HAP-1 (cell line): Measurements from ENCODE around the gene TPM3.
"Not testable (repeated sequence)": the region's sequence is repeated elsewhere in the genome, so short reads cannot be mapped to it uniquely, and the experiment has no call there.

Experiments used
- DNase-seq, 2 experiments: peaks; one replicate each; pipeline ENCODE4 v3.0.0-alpha.2; 2016 to 2020; ENCODE audit warnings: low spot score in 2 of 2
- H3K27me3 ChIP-seq: fragments of 250-450 bp; sonication (Bioruptor Pico); 2 replicates; pipeline ENCODE4 v1.5.1; 2020; ENCODE audit warnings: low read depth, mild to moderate bottlenecking, moderate library complexity
- H3K36me3 ChIP-seq: fragments of 250-450 bp; sonication (Bioruptor Pico); replicated peaks from 2 replicates; pipeline ENCODE4 v1.5.1; 2020; ENCODE audit warnings: mild to moderate bottlenecking
- H3K4me1 ChIP-seq: fragments of 250-450 bp; sonication (Bioruptor Pico); 2 replicates; pipeline ENCODE4 v1.5.1; 2020; ENCODE audit warnings: mild to moderate bottlenecking
- H3K4me3 ChIP-seq: fragments of 250-450 bp; sonication (Bioruptor Pico); 2 replicates; pipeline ENCODE4 v1.5.1; 2020; ENCODE audit warnings: mild to moderate bottlenecking, moderate library complexity
- H3K9me3 ChIP-seq: fragments of 250-450 bp; sonication (Bioruptor Pico); 2 replicates; pipeline ENCODE4 v1.5.1; 2020; ENCODE audit warnings: mild to moderate bottlenecking, moderate library complexity
- in situ Hi-C: fragments of 300-500 bp; cut with MboI; formaldehyde crosslinking; loops from 3 replicates; pipeline ENCODE4 v1.14.3; 2020; ENCODE audit warnings: low sequenced_read_pairs, inconsistent platforms, mixed read lengths

TPM3 gene

DNA sequence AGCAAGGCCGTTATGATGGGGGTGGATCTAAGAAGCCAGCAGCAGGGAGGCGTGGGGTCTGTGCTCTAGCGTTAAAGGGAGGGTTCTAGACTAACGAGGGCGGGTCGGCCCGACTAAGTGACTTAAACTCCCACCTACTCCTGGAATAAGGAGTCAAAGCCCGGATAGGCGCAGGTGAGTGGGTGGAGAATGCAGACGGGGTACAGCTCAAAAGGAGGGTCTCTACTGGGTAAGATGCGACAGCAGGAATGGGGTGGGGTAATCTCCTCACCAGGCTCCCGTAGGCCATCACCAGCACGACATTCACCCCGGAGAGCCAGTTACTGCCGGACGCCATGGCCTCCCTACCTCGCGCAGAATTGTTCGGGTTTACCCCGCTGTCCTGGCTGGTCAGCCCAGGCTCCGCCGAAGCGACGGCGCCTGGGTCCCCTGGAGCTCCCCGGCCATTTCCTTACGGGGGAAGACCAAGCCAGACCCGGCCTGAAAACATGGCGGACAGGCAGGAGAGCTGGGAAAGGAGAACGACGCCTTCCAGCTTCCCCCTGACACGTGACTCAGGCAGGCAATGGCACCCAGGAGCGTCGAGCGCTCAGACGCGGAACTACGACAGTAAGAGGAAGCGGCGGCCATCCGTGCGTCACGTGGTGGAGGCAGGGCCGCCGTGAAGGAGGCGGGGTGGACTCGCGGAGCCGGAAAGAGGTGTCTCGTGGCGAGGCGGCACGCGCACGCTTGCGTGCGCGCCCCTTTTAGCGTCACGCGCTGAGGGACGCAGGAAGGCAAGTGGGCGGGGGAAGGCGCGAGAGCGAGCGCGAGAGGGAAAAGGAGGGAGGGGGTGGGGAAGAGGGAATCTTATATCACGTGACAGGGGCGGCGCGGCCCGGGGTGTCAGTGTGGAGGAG, 28.4 kb upstream of the TPM3 start, which contains the start of gene UBAP2L:
Gene UBAP2L (plus strand): TSS at position 885 of the 899 bp plus-strand sequence. CDS start 4,169 bp downstream, outside the sequence.
- Histone ChIP-seq H3K27me3 (no peaks in the 10 kb centered on the region), H3K36me3 (peaks cover 35% of the 10 kb centered on the region), H3K4me3 (peak within 1 kb of the TSS; percentile 85), H3K9me3 (no peaks in the 10 kb centered on the region), H3K4me1 (peaks cover 15% of the 10 kb centered on the region)
- in situ Hi-C loops = no loop called here
- peak; percentile 98 to 99 for DNase-seq

- Histone ChIP-seq H3K36me3 (peaks cover 30% of the 10 kb centered on the region), H3K9me3 (no peaks in the 10 kb centered on the region), H3K4me1 (peaks cover 15% of the 10 kb centered on the region), H3K27me3 (no peaks in the 10 kb centered on the region), H3K4me3 (peak overlapping the region; percentile 85)
- DNase-seq = no peak
- in situ Hi-C loops = no loop called here
These were observed 27.6 kb upstream of the TPM3 start for GRCh38 chr1:154219541-154219940.

GRCh38 chr1:154218545-154218944, 26.6 kb upstream of the TPM3 start:
- in situ Hi-C loops = no loop called here
- H3K36me3 ChIP-seq = peaks cover 39% of the 10 kb centered on the region
- H3K4me3 ChIP-seq = peak overlapping the region; percentile 85

GRCh38 chr1:154213274-154213673, 21.4 kb upstream of the TPM3 start:
- in situ Hi-C loops = no loop called here
- H3K4me3 ChIP-seq = no peak overlapping the region
- no peak for DNase-seq
- no peaks in the 10 kb centered on the region for H3K27me3 ChIP-seq
- H3K4me1 ChIP-seq = no peaks in the 10 kb centered on the region; the same call in 1 of the 2 replicates
- peaks cover 67% of the 10 kb centered on the region for H3K36me3 ChIP-seq
- no peaks in the 10 kb centered on the region for H3K9me3 ChIP-seq

More at GRCh38 chr1:154218545-154218944, 26.6 kb upstream of the TPM3 start:
- DNase-seq = no peak
- Histone ChIP-seq H3K27me3 (no peaks in the 10 kb centered on the region), H3K9me3 (no peaks in the 10 kb centered on the region), H3K4me1 (peaks cover 12% of the 10 kb centered on the region)

DNA sequence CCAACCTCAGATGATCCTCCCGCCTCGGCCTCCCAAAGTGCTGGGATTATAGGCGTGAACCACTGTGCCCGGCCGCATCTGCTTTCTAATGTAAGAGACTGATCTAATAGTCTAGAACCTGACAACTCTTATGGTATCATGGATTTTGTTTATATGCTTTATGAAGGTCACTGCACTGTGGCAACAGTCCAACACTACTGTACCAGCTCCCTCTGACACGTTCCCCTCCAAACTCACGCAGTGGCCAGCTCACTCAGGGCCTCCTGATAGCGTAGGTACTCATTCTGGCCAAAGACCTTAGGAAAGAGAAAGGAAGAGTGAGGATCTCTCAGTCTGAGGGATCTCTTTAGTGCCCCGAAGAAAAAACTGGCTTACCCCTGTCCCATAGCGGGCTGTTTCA, 20.2 kb upstream of the TPM3 start:
- H3K36me3 ChIP-seq = peaks cover 66% of the 10 kb centered on the region
- in situ Hi-C loops = no loop called here
- no peaks in the 10 kb centered on the region for H3K9me3 ChIP-seq
- H3K27me3 ChIP-seq = no peaks in the 10 kb centered on the region
- no peak overlapping the region for H3K4me3 ChIP-seq
- no peaks in the 10 kb centered on the region for H3K4me1 ChIP-seq
- no peak for DNase-seq

- H3K27me3 ChIP-seq = no peaks in the 10 kb centered on the region
- no peak for DNase-seq
- in situ Hi-C loops = no loop called here
- no peaks in the 10 kb centered on the region for H3K4me1 ChIP-seq
- H3K9me3 ChIP-seq = no peaks in the 10 kb centered on the region
- H3K4me3 ChIP-seq = no peak overlapping the region
- H3K36me3 ChIP-seq = peaks cover 71% of the 10 kb centered on the region
These were observed 16.9 kb upstream of the TPM3 start for GRCh38 chr1:154208677-154209388.

- no peaks in the 10 kb centered on the region for H3K4me1 ChIP-seq
- in situ Hi-C loops = no loop called here
- H3K36me3 ChIP-seq = peaks cover 55% of the 10 kb centered on the region
- no peaks in the 10 kb centered on the region for H3K27me3 ChIP-seq
- DNase-seq = no peak
- no peak overlapping the region for H3K4me3 ChIP-seq
- no peaks in the 10 kb centered on the region for H3K9me3 ChIP-seq
These were observed 15.4 kb upstream of the TPM3 start for GRCh38 chr1:154207262-154207661.

- peaks cover 45% of the 10 kb centered on the region for H3K36me3 ChIP-seq
- no peaks in the 10 kb centered on the region for H3K4me1 ChIP-seq
- no peak for DNase-seq
- H3K9me3 ChIP-seq = no peaks in the 10 kb centered on the region
- no peaks in the 10 kb centered on the region for H3K27me3 ChIP-seq
- in situ Hi-C loops = no loop called here
- H3K4me3 ChIP-seq = no peak within 1 kb of the TSS
These were observed 14.3 kb upstream of the TPM3 start, which contains the start of gene CFAP141 for GRCh38 chr1:154206196-154206595. TSS of gene CFAP141 (minus strand) at chr1:154206333. CDS start at chr1:154206307, 26 bp downstream.

DNA sequence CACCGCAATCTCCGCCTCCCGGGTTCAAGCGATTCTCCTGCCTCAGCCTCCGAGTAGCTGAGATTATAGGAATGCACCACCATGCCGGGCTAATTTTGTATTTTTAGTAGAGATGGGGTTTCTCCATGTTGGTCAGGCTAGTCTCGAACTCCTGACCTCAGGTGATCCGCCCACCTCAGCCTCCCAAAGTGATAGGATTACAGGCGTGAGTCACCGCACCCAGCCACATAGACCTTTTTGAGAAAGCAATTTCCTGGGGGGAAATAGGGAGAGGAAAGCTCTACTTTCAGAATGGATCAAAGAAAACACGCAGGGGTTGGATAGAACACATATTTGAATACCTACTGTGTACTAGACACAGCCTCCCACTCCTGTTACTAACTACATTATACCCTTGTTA, 13.9 kb upstream of the TPM3 start:
- peaks cover 42% of the 10 kb centered on the region for H3K36me3 ChIP-seq
- H3K4me3 ChIP-seq, in situ Hi-C loops, H3K9me3 ChIP-seq, H3K27me3 ChIP-seq, H3K4me1 ChIP-seq, DNase-seq: not testable (repeated sequence)

- no peak for DNase-seq
- H3K36me3 ChIP-seq = no peaks in the 10 kb centered on the region
- H3K4me1 ChIP-seq = no peaks in the 10 kb centered on the region
- H3K27me3 ChIP-seq = no peaks in the 10 kb centered on the region
- H3K4me3 ChIP-seq = no peak overlapping the region
- no peaks in the 10 kb centered on the region for H3K9me3 ChIP-seq
- in situ Hi-C loops = no loop called here
These were observed 7.6 kb upstream of the TPM3 start for GRCh38 chr1:154199563-154199879.

GRCh38 chr1:154198756-154199562, 7.1 kb upstream of the TPM3 start:
- no peaks in the 10 kb centered on the region for H3K9me3 ChIP-seq
- H3K4me1 ChIP-seq = no peaks in the 10 kb centered on the region
- no peaks in the 10 kb centered on the region for H3K27me3 ChIP-seq
- no peaks in the 10 kb centered on the region for H3K36me3 ChIP-seq
- peak; percentile 73 to 76 for DNase-seq
- no peak overlapping the region for H3K4me3 ChIP-seq
- in situ Hi-C loops = no loop called here

- H3K27me3 ChIP-seq = no peaks in the 10 kb centered on the region
- DNase-seq = no peak
- in situ Hi-C loops = no loop called here
These were observed 1.9 kb upstream of the TPM3 start for GRCh38 chr1:154193821-154194220.

GRCh38 chr1:154192476-154192875, 576 bp upstream of the TPM3 start:
- no peak overlapping the region for H3K4me3 ChIP-seq
- no peaks in the 10 kb centered on the region for H3K27me3 ChIP-seq
- no peaks in the 10 kb centered on the region for H3K9me3 ChIP-seq
- DNase-seq = no peak
- in situ Hi-C loops = no loop called here
- H3K4me1 ChIP-seq = peaks cover 8% of the 10 kb centered on the region
- H3K36me3 ChIP-seq = no peaks in the 10 kb centered on the region

More at GRCh38 chr1:154193821-154194220, 1.9 kb upstream of the TPM3 start:
- H3K4me3 ChIP-seq = no peak overlapping the region
- H3K9me3 ChIP-seq = no peaks in the 10 kb centered on the region
- H3K4me1 ChIP-seq = peaks cover 2% of the 10 kb centered on the region; the same call in 1 of the 2 replicates
- no peaks in the 10 kb centered on the region for H3K36me3 ChIP-seq
